GM12873 (cell line): ENCODE results near the gene NKIRAS1.

Experiments used
- TF ChIP-seq, protein P1 (sequence below): IDR thresholded peaks from 2 replicates; pipeline ENCODE4 v1.5.1; 2012; ENCODE audit warnings: low read depth, mild to moderate bottlenecking, moderate library complexity, low read length, control low read depth; ENCODE audit not compliant: insufficient read depth; ENCODE audit errors: missing control alignments

NKIRAS1 gene

GRCh38 chr3:23945663-23945912 is 28.8 kb upstream of the NKIRAS1 start:
- TF ChIP-seq, protein P1, sequence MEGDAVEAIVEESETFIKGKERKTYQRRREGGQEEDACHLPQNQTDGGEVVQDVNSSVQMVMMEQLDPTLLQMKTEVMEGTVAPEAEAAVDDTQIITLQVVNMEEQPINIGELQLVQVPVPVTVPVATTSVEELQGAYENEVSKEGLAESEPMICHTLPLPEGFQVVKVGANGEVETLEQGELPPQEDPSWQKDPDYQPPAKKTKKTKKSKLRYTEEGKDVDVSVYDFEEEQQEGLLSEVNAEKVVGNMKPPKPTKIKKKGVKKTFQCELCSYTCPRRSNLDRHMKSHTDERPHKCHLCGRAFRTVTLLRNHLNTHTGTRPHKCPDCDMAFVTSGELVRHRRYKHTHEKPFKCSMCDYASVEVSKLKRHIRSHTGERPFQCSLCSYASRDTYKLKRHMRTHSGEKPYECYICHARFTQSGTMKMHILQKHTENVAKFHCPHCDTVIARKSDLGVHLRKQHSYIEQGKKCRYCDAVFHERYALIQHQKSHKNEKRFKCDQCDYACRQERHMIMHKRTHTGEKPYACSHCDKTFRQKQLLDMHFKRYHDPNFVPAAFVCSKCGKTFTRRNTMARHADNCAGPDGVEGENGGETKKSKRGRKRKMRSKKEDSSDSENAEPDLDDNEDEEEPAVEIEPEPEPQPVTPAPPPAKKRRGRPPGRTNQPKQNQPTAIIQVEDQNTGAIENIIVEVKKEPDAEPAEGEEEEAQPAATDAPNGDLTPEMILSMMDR: no peak

DNA sequence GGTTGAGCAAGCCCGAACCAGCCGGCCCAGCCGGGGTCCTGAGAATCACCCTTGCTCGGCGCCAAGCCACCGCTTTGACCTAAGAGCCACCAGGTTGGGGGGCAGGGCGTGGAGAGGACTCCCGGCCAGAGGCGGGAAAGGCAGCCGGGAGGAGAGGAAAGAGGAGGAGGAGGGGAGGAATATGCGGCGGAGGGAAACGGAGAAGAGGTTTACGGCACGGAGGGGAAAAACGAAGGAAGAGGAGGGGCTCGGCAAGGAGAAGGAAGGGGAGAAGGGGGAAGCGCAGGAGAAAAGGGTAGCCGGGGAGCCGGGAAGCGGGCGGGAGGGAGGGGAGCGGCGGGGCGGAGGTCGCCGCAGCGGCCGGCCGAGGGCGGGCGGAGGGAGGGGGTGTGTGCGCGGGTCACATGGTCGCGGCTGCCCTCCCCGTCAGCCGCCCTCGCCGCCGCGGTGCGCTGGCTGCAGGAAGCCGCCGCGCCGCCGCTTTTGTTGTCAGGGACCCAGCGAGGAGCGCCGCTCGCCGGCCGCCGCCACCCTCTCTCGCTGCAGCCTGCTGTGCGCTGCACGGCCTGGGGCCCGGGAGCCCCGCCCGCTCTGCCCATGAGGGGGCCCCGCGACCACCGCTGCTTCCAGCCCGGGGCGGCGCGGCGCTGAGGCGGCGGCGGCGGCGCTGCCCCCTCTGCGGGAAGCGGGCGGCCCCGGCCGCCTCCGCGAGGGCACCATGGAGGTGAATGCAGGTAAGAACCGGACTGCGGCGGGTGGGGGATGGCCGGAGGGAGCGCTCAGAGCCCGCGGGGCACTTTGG is 28.3 kb upstream of the NKIRAS1 start, which contains the start of gene NR1D2:
Gene NR1D2, plus strand, starts transcription at position 426 of the 802 bp plus-strand sequence. Its CDS starts 293 bp downstream, at position 719.
- TF ChIP-seq, protein P1: no peak

DNA sequence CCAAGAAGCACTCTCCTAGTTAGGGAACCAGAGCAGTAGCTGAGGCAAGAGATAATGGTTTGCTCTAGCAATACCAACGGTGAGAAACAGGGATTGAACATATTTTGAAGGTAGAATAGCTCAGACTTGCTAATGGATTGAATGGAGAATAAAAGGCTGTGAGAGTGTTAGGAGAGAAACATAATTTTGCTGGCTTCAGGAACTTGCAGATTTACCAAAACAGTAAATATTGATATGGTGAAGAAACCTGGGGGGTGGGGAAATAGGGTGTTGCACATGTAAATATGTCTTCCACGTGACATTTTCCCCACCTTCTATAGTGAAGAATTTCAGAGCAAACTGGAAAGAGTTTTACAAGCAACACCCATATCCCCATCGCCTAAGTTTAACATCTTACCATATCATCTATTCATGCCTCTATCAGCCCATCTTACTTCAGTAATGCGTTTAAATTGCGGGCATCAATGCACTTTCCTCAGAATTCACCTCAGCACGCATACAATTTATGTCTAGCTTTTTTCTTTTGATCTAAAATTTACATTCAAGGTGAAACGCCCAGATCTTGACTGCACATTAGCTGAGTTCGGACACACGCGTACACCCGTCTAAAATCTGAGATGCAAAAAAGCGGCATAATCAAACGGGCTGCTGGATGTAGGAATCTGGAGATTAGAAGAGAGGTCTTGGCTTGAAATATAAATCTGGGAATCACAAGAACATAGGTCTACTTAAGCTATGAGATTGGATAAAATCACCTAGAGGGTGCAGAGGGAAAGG is 27.4 kb upstream of the NKIRAS1 start:
- TF ChIP-seq, protein P1: no peak

- TF ChIP-seq, protein P1: no peak
Observed at GRCh38 chr3:23942546-23942945, 25.8 kb upstream of the NKIRAS1 start.

GRCh38 chr3:23941440-23941839 is 24.6 kb upstream of the NKIRAS1 start:
- TF ChIP-seq, protein P1: no peak

DNA sequence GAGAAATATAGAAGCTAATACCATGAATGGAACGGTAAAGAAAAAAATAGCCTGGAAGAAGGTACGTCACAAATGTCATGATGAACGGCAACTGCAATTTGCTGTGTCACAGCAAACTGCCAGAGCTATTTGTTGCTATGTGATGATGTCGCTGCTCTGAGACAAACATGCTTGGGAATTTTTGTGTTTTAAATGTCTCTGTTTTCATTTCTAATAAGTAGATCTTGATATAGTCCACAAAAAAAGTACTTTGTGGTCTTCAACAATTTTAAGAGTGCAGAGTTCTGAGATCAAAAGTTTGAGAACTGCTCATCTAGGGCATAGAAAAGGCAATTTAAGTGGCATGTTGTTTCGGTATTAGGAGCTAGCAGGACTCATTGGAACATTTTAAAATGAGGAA is 24.0 kb upstream of the NKIRAS1 start:
- TF ChIP-seq, protein P1: no peak

DNA sequence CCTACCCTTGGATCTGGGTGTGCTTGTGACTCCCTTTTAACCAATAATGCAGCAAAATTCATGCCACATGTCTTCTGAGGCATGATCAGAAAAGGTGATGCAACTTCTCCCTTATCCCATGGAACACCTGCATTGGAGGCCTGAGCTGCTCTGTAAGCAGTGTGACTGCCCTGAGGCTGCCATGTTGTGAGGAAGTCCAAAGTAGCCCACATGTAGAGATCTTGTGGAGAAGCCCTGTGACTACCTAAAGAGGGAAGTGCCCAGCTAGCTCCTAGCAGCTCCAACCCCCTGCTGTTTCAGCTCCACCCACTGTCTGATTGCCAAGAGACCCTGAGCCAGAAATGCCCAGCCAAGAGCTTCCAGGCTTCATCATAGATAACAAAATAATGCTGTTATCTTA is 21.9 kb upstream of the NKIRAS1 start:
- TF ChIP-seq, protein P1: no peak
